UCSD-AML1 (cell line): Measurements from ENCODE around the gene GALNT17.
"Not testable (repeated sequence)": the region's sequence is repeated elsewhere in the genome, so short reads cannot be mapped to it uniquely, and the experiment has no call there.

Experiments
- DNase-seq: peaks from one replicate; lab custom pipeline; 2025; ENCODE audit not compliant: unreplicated experiment; lab: John Stamatoyannopoulos, UW

The GALNT17 gene

DNA sequence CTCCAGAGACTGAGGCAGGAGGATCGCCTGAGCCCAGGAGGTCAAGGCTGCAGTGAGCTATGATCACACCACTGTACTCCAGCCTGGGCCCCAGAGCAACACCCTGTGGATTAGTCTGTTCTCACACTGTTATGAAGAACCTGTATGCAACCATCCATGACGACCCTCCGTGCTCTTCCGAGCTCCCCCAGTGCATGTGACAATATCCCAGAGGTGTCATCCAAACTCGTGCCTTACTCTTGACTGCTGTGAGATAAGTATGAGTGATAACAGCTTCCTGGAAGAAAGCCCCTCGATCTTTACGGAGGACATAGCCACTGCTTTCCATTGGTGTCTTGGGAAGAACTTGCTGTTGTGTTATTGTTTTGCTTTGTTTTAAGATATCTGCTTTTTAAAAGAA is 591.9 kb downstream of the GALNT17 start:
- no peak for DNase-seq

GRCh38 chr7:71727347-71727746 is 595.4 kb downstream of the GALNT17 start:
- DNase-seq, result no peak

DNA sequence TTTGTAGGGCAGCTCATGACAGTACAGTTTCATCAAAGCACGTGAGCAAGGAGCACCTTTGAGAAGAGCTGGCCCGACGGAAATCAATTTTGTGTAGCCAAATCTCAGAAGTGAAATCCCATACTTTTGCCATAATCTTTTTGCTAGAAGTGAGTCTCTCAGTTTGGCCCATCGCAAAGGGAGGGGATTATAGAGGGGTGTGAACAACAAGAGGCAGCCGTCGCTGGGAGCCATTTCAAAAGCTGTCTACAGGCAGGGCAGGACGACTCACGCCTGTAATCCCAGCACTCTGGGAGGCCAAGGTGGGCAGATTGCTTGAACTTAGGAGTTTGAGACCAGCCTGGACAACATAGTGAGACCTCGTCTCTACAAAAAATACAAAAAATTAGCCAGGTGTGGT is 599.8 kb downstream of the GALNT17 start:
- DNase-seq, result no peak

DNA sequence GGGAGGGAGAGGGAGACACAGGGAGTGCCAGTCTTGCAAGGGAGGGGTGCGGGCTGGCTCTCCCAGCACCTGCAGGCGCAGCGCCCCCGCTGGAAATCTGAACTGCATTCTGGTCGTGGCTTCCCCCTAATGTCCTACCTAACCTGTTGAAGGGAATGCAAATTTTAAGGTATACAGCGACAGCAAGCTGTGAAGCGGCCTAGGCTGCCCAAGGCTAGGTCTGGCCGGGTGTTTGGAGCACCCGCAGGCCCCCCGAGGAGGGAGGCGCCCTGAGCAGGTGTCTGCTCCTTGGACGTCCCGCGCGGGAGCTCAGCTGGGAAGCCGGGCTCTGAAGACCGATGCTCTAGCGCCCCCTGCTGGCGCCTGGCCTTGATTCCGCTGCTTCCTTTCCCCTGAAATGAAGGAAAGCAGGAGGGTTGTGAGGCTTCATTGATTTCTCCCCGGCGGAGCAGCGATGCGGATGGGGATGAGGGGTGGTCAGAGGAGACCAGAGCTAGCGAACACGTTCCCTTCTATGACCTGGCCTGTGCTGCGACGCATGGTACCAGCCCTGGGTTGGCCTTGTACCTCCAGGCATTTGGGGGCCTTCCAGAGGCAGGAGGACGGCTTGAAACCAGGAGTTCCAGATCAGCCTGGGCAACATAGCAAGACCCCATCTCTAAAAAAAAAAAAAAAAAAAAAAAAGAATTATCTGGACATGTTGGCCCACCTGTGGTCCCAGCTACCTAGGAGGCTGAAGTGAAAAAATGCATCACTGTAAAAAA is 601.3 kb downstream of the GALNT17 start:
- peak; percentile 67 for DNase-seq

GRCh38 chr7:71735961-71736556 is 604.1 kb downstream of the GALNT17 start:
- DNase-seq, result peak; percentile 23

DNA sequence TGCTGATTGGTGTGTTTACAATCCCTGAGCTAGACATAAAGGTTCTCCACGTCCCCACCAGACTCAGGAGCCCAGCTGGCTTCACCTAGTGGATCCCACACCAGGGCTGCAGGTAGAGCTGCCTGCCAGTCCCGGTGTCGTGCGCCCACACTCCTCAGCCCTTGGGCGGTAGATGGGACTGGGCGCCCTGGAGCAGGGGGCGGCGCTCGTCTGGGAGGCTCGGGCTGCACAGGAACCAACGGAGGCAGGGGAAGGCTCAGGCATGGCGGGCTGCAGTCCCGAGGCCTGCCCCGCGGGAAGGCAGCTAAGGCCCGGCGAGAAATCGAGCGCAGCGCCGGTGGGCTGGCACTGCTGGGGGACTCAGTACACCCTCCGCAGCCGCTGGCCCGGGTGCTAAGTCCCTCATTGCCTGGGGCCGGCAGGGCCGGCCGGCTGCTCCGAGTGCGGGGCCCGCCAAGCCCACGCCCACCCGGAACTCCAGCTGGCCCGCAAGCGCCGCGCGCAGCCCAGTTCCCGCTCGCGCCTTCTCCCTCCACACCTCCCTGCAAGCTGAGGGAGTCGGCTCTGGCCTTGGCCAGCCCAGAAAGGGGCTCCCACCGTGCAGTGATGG is 606.1 kb downstream of the GALNT17 start:
- DNase-seq, result not testable (repeated sequence)

DNA sequence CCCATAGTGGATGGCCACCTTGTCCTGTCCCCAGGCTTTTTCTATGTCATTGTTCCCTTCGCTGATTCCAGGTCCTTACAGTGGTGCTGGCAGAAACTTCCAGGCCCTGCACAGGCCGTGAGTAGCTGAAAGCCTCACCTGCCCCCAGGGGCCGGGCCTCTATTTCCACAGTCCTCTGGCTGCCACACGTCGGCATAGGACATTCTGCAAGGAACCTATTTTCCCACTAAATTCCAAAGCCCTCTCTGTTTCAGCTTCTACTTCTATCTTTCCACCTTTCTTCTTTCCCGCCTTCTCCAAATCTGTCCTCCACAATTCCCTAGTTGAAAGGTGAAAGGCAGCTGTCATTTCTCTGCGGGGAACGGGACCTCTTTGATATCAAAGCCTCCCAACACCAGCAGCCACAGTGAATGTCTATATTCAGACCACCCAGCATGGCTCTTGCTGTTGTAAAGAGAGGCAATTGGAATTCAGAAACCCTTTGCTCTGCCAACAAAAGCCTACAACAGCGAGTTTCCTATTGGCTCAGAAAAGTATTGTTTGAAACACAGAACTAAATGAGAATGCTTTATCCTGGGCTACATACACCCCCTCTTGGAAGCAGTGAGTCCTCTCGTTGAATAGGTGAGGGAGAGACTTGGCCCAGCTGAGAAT is 607.7 kb downstream of the GALNT17 start:
- no peak for DNase-seq

DNA sequence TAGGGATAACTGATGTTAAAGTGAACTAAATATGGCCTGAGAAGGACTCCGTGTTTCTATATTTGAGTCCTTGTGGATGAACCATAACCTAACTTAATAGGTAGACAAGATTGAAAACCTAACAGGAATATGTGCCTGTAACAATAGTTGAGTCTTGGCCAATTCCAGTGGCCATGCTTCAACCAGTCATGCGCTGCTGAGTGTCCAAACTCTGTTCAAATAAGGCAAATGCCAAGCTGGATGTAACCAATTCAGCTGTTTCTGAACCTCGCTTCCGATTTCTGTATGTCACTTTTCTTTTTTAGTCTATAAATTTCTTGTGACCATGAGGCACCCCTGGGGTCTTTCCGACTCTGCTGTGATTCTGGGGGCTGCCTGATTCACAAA is 608.2 kb downstream of the GALNT17 start:
- DNase-seq, result no peak

DNA sequence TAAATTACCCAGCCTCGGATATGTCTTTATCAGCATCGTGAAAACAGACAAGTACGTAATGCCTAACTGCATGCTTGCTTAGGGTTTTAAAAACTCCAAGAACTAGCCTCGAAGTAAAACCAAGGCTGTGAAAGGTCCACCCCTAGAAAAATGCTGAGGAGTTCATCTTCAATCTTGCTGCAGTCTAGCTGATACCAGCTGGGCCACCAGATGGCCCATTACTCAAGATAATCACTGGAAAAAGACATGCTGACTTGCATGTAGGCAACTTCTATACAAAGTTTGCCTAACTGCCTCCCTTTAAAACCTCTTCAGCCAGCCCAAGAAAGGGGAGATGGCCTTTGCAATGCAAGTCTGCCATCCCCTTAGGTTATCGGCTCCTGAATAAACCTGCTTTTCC is 614.1 kb downstream of the GALNT17 start:
- DNase-seq, result no peak

GRCh38 chr7:71750290-71750689 is 618.3 kb downstream of the GALNT17 start:
- DNase-seq, result no peak

GRCh38 chr7:71752171-71752935 is 620.4 kb downstream of the GALNT17 start:
- peak; percentile 52 for DNase-seq

DNA sequence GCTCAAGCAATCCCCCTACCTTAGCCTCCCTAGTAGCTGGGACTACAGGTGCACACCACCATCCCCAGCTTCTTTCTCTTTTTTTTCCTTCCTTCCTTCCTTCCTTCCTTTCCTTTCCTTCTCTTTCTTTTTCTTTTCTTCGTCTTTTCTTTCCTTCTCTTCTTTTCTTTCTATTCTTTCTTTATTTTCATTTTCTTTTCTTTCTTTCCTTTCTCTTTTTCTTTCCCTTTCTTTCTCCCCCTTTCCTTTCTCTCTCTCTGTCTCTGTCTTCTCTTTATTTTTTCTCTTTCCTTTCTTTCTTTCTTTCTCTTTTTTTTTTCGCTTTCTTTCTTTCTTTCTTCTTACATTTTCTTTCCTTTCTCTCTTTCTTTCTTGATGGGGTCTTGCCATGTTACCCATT is 621.3 kb downstream of the GALNT17 start:
- no peak for DNase-seq

DNA sequence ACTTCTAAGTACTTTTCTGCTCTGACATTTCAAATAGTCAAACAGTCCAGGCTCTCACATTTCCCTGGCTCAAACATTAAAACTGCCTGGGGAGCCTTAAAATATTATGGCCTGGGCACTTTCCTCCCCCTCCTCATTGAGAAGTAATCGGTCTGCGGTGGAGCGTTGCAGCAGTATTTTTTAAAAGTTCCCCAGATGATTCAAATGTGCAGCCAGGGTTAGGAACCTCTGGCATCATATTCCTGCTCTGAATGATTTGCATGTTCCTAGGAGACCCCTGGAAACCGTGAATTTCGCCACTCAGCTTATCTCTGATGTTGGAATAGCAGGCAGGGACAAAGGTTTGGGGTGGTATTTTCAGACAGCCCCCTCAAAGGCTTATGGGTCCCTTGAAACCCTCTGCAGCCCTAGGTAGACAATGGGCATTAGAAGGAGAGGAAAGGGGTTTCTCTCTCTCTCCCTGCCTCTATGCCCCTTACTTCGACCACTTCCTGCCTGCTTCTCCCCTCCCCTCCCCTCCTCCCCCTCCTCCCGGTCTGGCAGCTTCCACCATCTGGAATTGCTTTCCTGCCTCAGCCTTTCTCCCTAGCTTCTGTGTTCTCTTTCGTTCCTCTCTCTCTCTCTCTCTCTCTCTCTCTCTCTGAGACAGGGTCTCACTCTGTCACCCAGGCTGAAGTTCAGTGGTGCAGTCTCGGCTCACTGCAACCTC is 622.2 kb downstream of the GALNT17 start:
- no peak for DNase-seq

GRCh38 chr7:71754828-71755227 is 622.9 kb downstream of the GALNT17 start:
- DNase-seq, result no peak

- DNase-seq, result no peak
These were observed 629.4 kb downstream of the GALNT17 start for GRCh38 chr7:71761336-71761735.
